ENCODE results near the gene ELOA. TPM values are rescaled to one million over a fixed set of nuclear protein-coding genes. Genes with fewer than 3 reads are reported as not detected.

ELOA gene
- total and polyA plus RNA-seq, 9 of the 15 experiments (the other 6 are each of a cell fraction or from before 2014, with no cell fraction given), result 31.9 to 98.6 (median 61.3) TPM

DNA sequence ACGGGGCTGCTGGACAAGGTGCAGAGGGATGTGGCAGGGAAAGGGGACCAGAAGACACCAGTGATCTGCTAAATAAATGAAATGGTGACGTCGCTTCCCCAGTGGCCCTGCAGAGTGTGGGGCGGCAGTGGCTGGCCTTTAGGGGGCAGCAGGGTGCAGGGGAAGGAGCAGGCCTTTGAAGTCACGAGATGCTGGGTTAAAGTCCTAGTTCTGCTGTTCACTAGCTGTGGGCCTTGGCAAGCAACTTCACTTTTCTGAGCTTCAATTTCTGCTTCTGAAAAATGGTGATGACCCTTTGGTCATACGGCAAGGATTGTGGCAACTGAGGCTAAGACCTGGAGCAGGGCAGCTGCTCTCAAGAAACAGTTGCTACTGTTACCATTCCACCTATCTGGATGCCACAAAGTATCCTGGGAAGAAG, 66.5 kb downstream of the ELOA start (continued):
- TF ChIP-seq HLTF (IDR thresholded peaks at IDR 0.05) (no peak; the same call in 1 of the 2 replicates), CBX8 (IDR thresholded peaks at IDR 0.05; ENCODE audit: borderline replicate concordance, extremely low read depth, low read depth, low read length, poor library complexity, severe bottlenecking) (no peak), SRSF9 (IDR thresholded peaks at IDR 0.05; ENCODE audit: borderline replicate concordance, low read depth, low read length) (no peak), MAFF (IDR thresholded peaks at IDR 0.05; ENCODE audit: low read length) (no peak), POLR3G (IDR thresholded peaks at IDR 0.05; ENCODE audit: extremely low read depth, insufficient read length, insufficient replicate concordance) (no peak), SIN3A (IDR thresholded peaks at IDR 0.05; ENCODE audit: borderline replicate concordance in 2 of 2, control insufficient read depth in 1 of 2, low read depth in 2 of 2, low read length in 2 of 2) (no peak), CCNT2 (IDR thresholded peaks at IDR 0.05; ENCODE audit: borderline replicate concordance, extremely low read depth, insufficient read length, low read depth, low read length) (no peak), TRIM24 (IDR thresholded peaks at IDR 0.05) (no peak), TRIM28 (IDR thresholded peaks at IDR 0.05) (no peak), PML (IDR thresholded peaks at IDR 0.05; ENCODE audit: low read length) (no peak), SAFB2 (IDR thresholded peaks at IDR 0.05; ENCODE audit: borderline replicate concordance, low read depth, low read length, severe bottlenecking) (no peak), POLR2AphosphoS5 (IDR thresholded peaks at IDR 0.05; ENCODE audit: control insufficient read depth, insufficient read depth, low read depth, low read length) (no peak), ZBTB7A (IDR thresholded peaks at IDR 0.05; ENCODE audit: borderline replicate concordance, control insufficient read depth, low read depth, low read length) (no peak), NCOA4 (IDR thresholded peaks at IDR 0.05; ENCODE audit: partially characterized antibody) (no peak), GABPB2 (CRISPR knock-in tag; conservative IDR thresholded peaks at IDR 0.05) (no peak), KDM4B (IDR thresholded peaks at IDR 0.05; ENCODE audit: borderline replicate concordance in 2 of 2, low read depth in 1 of 2) (no peak), FOSL1 (tag; conservative IDR thresholded peaks at IDR 0.05) (no peak; the same call in 1 of the 2 replicates)
- TF ChIP-seq, protein P1, sequence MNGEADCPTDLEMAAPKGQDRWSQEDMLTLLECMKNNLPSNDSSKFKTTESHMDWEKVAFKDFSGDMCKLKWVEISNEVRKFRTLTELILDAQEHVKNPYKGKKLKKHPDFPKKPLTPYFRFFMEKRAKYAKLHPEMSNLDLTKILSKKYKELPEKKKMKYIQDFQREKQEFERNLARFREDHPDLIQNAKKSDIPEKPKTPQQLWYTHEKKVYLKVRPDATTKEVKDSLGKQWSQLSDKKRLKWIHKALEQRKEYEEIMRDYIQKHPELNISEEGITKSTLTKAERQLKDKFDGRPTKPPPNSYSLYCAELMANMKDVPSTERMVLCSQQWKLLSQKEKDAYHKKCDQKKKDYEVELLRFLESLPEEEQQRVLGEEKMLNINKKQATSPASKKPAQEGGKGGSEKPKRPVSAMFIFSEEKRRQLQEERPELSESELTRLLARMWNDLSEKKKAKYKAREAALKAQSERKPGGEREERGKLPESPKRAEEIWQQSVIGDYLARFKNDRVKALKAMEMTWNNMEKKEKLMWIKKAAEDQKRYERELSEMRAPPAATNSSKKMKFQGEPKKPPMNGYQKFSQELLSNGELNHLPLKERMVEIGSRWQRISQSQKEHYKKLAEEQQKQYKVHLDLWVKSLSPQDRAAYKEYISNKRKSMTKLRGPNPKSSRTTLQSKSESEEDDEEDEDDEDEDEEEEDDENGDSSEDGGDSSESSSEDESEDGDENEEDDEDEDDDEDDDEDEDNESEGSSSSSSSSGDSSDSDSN (IDR thresholded peaks at IDR 0.05; ENCODE audit: borderline replicate concordance in 1 of 2, low read depth in 2 of 2, low read length in 2 of 2), result no peak
- TF ChIP-seq, protein P2, sequence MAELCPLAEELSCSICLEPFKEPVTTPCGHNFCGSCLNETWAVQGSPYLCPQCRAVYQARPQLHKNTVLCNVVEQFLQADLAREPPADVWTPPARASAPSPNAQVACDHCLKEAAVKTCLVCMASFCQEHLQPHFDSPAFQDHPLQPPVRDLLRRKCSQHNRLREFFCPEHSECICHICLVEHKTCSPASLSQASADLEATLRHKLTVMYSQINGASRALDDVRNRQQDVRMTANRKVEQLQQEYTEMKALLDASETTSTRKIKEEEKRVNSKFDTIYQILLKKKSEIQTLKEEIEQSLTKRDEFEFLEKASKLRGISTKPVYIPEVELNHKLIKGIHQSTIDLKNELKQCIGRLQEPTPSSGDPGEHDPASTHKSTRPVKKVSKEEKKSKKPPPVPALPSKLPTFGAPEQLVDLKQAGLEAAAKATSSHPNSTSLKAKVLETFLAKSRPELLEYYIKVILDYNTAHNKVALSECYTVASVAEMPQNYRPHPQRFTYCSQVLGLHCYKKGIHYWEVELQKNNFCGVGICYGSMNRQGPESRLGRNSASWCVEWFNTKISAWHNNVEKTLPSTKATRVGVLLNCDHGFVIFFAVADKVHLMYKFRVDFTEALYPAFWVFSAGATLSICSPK (IDR thresholded peaks at IDR 0.05; ENCODE audit: borderline replicate concordance), result no peak
- TF ChIP-seq, protein P3, sequence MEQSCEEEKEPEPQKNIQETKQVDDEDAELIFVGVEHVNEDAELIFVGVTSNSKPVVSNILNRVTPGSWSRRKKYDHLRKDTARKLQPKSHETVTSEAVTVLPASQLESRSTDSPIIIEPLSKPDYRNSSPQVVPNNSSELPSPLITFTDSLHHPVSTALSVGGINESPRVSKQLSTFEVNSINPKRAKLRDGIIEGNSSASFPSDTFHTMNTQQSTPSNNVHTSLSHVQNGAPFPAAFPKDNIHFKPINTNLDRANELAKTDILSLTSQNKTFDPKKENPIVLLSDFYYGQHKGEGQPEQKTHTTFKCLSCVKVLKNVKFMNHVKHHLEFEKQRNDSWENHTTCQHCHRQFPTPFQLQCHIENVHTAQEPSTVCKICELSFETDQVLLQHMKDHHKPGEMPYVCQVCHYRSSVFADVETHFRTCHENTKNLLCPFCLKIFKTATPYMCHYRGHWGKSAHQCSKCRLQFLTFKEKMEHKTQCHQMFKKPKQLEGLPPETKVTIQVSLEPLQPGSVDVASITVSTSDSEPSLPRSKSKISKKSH (CRISPR knock-in tag; IDR thresholded peaks at IDR 0.05), result no peak

Measured in K562 (cell line).